DMS79 (cell line): Measurements from ENCODE around the gene HMBS.
"Not testable (repeated sequence)": the region's sequence is repeated elsewhere in the genome, so short reads cannot be mapped to it uniquely, and the experiment has no call there.

ENCODE experiments used
- DNase-seq: peaks from one replicate; lab custom pipeline; 2025; lab: John Stamatoyannopoulos, UW

The HMBS gene

DNA sequence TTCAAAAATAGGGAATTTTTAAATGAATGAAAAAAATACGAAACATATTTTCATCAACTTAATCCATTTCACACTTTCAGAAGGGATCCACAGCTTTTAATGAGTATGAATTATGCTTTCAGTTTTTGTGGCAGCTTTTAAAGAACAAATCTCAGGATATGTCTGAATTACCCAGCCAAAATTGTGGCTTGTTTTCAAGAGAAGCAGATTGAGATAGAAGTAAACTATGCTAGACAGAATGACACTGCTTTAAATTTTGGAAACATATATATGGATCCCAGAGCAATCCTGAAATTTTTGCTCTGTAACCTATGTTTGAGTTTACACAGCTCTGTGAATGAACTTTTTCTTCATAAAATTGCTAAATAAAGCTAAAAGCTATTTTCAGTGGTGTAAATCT, 34.3 kb downstream of the HMBS start:
- DNase-seq, result no peak

DNA sequence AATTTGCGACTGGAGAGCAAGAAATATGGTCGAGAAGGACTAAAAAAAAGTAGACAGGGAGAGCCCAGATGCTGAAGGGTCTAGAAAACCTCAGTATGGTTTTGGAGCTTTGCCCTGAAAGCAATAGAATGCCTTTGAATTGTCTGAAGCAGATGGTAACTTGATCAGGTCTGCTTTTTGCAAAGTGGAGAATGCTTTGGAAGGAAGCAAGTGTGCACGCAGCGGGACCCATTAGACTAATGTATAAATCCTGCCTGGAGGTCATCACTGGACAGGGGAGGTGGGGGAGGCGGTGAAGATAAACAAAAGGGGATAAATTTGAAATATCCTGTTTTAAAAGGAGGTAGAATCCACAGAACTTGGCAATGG, 35.9 kb downstream of the HMBS start:
- DNase-seq, result peak; percentile 80

DNA sequence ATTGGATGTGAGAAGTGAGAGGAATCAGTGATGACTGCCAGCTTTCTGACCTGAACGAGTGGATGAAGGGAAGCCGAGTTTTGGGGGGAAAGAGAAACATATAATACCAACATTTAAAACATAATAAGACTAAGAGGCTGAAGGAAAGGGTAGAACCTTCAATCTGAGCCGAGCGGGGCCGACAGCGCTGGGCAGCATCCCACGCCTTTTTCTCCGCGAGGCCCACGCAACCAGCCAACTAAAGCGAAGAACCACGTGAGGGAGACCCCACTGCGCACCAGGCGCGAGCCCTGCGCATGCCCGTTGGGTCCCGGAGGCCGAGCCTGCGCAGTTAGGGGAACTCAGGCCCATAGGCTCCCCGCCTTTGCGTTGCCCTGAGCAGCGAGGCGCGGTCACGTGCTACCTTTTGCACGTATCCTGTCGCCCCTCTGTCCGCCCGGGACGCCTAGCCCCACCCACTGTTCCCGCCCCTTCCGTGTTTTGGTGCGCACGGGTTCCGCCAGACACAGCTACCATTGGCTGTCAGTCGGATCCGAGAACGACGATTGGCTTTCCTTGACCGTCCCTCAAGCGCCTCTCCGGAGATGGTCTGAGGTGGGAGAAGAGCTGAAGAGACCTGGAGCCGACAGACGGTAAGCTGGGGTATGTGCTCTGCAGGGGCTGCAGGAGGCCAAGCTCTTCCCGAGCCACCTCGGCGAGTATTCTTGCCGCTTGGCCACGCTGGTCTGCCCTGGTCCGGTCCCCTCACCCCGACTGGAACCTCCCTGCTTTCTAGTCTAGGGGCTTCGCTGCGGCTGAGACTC, 36.5 kb downstream of the HMBS start, which contains the start of gene HINFP:
Gene HINFP, plus strand, starts transcription at position 573 of the 803 bp plus-strand sequence. CDS start 5,365 bp downstream, outside the sequence.
- peak; percentile 100 for DNase-seq

DNA sequence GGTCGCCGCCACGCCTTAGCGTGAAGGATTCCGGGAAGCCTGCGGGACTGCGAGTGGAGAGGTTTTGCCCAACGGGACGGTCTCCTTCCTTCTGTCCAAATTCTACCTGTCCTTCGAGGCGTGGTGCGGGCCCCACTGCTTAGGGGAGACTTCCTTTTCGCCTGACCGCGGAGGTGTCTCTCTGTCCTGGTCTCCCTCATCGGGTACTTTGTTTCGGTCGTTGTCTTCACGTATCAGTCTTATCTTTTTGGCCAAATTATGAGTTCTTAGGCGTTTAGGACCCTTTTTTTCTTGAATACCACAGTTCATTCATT, 37.1 kb downstream of the HMBS start:
- DNase-seq, result no peak

DNA sequence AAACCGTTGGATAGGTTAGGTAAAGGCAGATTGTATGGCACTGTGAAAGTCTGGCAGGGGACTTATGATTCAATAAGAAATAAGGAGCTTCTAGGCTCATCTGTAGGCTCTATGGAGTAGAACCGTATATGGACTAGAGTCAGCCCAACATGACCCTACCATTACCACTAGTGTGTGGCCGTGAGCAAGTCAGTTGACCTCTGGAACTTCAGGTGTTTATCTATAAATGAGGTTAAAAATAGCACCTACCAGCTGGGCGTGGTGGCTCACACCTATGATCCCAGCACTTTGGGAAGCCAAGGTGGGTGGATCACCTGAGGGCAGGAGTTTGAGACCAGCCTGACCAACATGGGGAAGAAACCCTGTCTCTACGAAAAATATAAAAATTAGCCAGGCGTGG, 41.1 kb downstream of the HMBS start:
- DNase-seq, result no peak

DNA sequence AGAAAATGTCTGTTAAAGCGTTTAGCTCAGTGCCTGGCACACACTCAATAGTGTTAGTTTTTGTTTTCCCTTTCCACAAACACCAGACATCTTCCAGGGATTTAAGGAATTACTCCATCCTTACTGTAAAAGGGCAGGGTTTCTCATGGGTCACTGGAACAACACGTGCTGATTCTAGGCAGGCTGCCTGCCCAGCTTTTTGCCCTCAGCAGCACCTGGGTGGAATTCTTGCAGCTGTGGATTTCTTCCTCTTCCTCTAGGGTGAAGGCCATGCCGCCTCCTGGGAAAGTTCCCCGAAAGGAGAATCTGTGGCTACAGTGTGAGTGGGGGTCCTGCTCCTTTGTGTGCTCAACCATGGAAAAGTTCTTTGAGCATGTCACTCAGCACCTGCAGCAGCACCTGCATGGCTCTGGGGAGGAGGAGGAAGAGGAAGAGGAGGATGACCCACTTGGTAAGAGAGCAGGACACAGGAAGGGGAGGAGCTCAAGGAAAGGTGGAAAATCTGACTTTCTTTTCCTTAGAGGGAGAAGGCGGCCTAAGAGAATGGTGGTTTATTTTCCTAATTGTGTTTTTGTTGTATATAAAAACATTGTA, 42.1 kb downstream of the HMBS start:
- DNase-seq, result no peak

DNA sequence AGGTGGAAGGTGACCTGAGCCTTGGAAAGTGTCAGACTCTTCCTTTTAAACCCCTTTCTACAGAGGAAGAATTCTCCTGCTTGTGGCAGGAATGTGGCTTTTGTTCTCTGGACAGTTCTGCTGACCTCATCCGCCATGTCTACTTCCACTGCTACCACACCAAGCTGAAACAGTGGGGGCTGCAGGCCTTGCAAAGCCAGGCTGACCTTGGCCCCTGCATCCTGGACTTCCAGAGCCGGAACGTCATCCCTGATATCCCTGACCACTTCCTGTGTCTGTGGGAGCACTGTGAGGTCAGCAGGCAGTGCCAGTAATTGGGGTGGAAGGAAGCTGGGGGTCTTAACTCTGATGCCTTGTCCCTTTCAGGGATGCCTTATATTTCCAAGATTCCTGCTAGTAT, 46.0 kb downstream of the HMBS start:
- no peak for DNase-seq

DNA sequence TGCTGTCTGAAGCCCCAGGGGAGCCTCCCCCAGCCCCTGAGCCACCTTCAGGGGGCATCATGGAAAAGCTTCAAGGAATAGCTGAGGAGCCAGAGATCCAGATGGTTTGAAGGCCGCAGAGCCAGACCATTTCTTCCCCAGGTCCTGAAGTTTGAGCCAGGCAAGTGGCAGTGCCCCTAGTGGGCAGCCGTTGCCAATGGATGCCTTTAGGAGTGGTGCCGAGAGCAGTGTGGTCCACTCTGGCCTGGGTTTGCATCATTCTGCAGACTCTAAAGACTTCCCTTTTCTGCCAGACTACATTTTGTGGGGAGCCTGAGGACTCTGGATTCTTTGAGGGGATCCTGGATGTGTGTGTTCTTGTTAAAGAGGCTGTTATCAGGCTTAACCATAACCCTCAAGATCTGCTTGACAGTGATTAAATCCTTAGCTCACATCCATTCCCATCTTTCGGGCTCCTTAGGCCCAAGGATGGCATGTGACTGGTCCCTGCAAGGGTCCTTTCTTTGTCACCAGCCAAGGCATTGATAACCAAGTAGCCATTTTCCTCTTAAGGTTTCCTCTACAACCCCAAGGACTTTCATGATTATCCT, 49.8 kb downstream of the HMBS start:
- DNase-seq, result no peak

DNA sequence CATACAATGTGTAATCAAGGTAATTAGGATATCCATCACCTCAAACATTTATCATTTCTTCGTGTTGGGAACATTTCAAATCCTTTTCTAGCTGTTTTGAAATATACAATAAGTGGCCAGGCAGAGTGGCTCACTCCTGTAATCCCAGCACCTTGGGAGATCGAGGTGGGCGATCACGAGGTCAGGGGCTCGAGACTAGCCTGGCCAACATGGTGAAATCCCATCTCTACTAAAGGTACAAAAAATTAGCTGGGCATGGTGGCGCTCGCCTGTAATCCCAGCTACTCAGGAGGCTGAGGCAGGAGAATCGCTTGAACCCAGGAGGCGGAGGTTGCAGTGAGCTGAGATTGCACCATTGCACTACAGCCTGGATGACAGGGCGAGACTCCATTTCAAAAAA, 54.6 kb downstream of the HMBS start:
- DNase-seq, result not testable (repeated sequence)
